GM13977 (cell line): ENCODE results near the gene GATAD2A.
"Not testable (repeated sequence)": the region's sequence is repeated elsewhere in the genome, so short reads cannot be mapped to it uniquely, and the experiment has no call there.

Experiments used
- DNase-seq: peaks from one replicate; pipeline ENCODE4 v3.0.0; 2012; ENCODE audit warnings: low spot score
- CTCF ChIP-seq: IDR thresholded peaks from 2 replicates; pipeline ENCODE4 v1.5.1; 2012; ENCODE audit warnings: mild to moderate bottlenecking, control low read depth; ENCODE audit not compliant: insufficient read depth; ENCODE audit errors: extremely low read depth, missing control alignments
- in situ Hi-C: fragments of 300-500 bp; cut with MboI; formaldehyde crosslinking; loops from one replicate; pipeline ENCODE4 v1.12.0; 2022; ENCODE audit warnings: low sequenced_read_pairs, low pct_unique_long_range_greater_than_20kb, mixed read lengths, inconsistent platforms; ENCODE audit not compliant: unreplicated experiment

GATAD2A gene

GRCh38 chr19:19366434-19367396, 38.8 kb upstream of the GATAD2A start:
- in situ Hi-C loops, result loop anchor here (5.0 kb wide), 1 partner anchor 126 kb away; no protein-coding TSS in a partner anchor
- TF ChIP-seq CTCF, result peak; percentile 99
- peak; percentile 75 for DNase-seq

- in situ Hi-C loops, result loop anchor here (5.0 kb wide), 1 partner anchor 124 kb away; no protein-coding TSS in a partner anchor
Observed at GRCh38 chr19:19368087-19368486, 37.4 kb upstream of the GATAD2A start.

GRCh38 chr19:19371059-19371458, 34.4 kb upstream of the GATAD2A start:
- no peak for TF ChIP-seq CTCF
- in situ Hi-C loops, result no loop called here
- DNase-seq, result no peak

More at GRCh38 chr19:19368087-19368486, 37.4 kb upstream of the GATAD2A start:
- TF ChIP-seq CTCF, result no peak
- DNase-seq, result no peak

- peak; percentile 65 for DNase-seq
- no peak for TF ChIP-seq CTCF
- in situ Hi-C loops, result no loop called here
Observed at GRCh38 chr19:19372656-19373416, 32.6 kb upstream of the GATAD2A start.

GRCh38 chr19:19379527-19379926, 25.9 kb upstream of the GATAD2A start:
- TF ChIP-seq CTCF, result no peak
- no peak for DNase-seq
- in situ Hi-C loops, result no loop called here

GRCh38 chr19:19380316-19380715, 25.2 kb upstream of the GATAD2A start:
- in situ Hi-C loops, DNase-seq: not testable (repeated sequence)
